HS-5 (cell line): ENCODE data around the gene PLOD2.

Source experiments
- DNase-seq: peaks from one replicate; pipeline ENCODE4 v3.0.0-alpha.2; 2012; ENCODE audit warnings: low read depth

PLOD2 gene

DNA sequence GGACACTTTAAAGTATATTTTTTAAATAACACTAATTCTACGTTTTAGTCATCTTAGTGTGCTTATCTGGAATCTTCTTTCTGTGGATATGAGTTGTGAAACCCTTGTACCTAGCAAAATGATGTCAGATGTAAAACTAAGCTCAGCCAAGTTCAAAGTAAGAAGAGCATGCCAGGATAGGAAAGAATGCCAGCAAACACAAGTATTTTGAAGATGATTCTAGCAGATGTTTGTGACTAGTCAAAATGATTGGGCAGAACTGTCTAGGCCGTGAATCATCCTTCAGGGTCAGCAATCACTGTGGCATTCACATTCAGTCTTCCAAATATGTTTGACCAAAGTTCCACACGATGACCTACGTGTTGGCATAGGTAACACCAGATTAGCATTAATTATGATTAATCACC, 5.4 kb upstream of the PLOD2 start:
- peak; percentile 95 for DNase-seq

DNA sequence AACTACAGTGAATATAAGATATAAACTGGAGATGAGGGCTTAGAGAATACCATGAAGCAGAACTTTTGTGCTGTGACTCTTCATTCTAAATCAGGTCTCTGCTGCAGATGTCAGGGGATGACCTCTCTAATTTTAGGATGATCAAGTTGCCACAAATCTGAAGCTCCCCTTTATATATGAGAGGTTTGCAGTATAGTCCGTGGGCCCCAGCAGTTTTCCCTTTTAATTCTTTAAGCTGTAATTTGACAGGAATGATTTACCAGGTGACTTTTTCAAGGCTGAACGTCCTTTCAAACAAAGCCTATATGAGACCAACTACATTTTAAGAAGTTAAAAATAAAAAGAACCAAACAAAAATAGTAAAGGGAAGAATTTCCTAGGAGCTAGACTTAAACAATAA, 4.9 kb upstream of the PLOD2 start:
- no peak for DNase-seq

DNA sequence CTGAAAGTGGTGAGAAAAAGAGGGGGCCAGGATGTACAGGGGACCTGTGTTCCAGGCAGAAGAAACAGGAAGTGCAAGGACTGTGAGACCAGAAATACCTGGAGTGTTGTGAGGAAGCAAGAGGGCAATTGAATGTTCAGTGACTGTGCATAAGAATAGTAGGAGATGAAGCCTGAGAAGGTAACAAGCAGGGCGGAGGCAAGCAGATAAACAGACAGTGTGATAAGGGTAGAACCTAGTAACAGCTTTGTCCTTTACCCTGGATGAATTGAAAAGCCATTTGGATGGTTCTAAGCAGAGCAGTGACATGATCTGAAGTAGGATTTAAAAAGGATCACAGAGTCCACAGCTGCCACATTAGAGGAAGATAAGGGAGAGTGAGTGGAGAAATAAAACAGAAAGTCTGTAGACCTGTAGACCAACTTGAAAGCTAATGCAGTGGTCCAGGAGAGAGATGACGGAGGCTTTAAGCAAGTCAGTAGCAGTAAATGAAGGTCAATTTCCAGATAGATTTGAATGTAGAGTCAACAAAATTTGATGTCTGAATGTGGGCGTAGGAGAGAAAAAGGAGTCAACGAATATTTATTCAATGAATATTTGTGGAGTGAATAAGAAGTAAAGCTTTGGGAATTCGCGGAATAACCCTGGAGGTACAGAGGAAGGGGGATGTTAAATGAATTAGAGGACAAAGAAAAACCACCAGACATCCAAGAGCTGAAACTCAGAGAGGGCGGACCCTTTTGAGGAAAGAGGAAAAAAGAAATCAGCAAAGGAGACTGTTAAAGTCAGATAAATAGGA, 4.2 kb upstream of the PLOD2 start:
- DNase-seq, result no peak

DNA sequence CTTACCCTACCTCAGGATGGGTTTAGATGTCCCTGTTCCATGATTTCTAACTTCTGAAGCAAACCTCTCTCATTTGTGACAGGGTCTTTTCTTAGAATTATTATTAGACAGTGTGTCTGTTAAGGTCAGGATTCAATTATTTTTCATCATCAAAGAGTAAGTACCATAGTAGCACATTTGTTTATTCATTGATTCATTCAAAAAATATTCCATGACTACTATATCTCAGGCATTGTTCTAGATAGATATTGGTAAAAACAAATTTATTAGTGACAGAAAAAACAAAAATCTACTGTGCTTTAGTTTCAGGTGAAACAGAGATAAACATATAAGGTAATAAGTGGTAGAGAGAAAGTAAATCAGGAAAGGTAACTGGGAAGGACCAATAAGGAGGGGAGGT, 3.5 kb upstream of the PLOD2 start:
- no peak for DNase-seq

DNA sequence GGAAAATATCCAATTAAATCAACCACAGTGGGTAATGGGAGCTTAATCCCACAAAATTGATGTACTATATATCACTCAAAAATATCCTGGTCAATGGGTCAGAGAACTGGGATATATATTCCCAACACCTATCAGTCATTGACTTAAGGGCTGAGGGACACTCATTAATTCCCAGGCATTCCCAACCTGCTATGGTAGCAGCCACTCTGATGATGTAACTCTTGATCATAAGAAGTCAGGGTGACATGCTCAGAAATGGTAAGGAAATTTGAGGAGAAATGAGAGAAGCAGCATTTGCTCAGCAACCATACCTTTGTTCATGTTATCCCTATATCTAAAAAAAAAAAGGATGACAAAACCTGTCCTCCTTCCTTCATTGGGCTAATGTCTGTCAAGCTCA, 3.1 kb upstream of the PLOD2 start:
- DNase-seq, result no peak

DNA sequence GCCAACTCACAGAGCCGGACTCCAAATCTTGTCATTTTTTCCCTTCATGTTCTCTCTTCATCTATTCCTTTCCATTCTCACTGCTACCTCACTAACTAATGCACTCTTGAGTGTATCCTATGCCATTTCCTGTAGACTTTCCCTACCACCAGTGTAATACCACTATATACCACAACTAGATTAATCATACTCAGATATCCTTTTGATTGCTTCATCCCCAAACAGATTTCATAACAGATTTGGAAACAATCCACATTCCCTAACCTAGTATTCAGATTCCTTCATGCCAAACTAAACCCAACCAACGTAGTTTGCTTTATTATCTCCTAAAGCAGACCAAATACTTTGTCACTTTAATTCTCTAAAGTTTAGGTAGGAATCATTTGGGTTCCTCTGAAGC, 2.6 kb upstream of the PLOD2 start:
- DNase-seq, result peak; percentile 98

DNA sequence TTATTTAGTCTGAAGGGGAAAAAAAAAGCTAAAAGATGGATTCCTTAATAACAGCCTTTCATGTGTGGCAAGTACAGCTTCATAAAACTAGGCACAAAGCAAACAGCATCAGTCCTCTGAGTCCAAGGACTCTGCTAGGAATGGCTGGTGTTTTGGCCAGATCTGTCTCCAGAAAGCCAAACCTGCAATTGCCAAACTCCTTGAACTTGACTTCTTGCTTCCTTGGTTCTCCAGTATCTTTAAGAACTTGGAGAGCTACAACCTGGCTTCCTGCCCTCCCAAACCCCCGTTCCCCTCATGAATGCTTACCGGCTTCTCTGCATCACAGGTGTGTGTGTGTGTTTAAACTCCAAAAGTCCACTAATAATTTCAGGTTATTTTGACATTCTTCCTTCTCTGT, 1.6 kb upstream of the PLOD2 start:
- no peak for DNase-seq

DNA sequence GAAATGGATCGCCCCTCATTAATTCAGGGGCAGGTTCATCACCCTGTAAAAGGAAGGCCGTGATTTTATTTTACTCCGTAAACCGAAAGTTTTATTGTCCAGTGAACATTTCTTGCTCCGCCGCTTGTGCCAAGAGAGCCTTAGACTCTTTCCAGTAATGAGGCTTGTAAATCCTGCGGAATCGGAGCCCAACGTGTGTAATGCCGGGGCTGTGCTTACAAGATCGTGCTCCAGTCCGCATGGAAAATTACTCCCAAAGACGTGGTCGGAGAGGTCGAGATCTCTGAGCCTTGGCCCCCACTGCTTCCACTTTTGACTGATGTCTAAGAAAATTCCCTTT, 649 bp upstream of the PLOD2 start:
- no peak for DNase-seq

DNA sequence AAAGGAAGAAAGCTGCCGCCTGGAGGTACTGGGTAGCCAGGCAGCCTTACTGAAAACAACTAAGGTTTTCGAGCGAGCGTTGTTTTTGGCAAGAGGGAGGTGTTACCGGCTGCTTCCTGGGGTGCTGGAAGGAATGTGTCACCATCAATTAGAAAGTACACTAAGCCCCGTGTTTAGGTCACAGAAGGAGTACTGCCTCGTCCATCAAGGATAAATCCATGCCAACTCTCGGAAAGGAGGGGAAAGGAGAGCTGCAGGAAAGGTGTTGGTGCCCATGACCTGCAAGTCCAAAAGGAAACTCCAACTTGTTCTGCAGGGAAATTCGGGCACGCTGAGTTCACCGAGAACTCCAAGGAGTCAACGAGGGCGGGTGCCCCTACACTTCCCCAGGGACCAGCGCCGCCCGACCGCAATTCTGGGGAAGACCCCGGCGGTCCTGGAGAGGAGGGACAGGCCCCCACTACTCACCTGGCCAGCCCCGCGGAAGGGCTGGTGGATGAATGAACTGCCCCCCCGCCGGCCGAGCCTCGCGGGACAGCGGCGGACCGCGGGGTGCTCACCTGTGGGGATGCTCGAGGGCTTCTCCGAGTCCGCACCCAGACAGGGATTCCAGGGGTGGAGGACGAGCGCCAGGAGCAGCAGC, 542 bp downstream of the PLOD2 start:
- no peak for DNase-seq

DNA sequence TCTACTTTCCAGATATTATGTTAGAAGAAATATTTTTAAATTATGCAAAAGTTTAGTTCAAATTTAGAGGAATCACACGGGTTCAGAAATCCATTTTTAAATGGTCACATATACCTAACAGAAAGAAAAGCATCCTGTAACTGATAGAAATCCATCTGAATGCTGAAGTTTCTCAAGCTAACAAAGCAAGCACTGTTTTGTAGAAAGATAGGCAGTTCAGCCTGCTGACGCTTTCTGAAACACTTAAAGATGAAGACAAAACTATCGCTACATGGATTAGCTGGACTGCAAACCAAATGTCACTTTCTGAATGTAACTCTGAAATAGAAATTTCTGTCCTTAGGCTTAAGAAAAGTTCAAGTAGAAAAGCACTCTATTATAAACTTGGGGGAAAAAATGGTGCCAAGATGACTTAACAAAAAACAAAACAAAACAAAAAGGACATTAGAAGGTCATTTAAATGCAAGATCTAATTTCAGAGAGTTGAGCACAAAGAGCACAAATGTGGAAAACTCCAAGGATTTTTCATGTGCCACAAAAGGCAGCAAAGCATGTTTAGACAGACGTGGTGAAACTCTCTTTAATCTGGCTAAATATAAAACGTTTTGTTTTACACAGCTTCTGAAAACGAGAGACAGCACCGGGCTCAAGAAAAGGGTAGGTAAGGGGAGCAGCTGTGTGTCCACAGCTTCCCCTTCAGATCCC, 1.2 kb downstream of the PLOD2 start:
- DNase-seq, result no peak

DNA sequence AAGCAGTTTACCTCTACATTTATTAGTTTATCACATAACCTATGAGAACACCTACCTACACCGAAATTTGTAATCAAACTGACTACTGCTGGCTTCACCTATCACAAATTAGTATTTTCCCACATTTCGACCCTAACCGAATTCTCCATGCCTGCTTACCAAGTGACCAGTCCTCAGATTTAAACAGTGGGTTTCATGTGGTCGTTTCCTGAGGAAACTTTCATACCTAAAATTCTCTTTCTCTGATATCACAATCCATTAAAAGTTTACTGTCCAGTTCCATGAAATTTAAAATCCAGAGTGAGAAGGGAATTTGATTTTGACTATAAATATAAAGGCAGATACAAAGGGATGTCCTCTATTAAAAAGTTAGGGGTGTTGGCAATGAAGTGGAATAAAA, 1.9 kb downstream of the PLOD2 start:
- DNase-seq, result no peak

DNA sequence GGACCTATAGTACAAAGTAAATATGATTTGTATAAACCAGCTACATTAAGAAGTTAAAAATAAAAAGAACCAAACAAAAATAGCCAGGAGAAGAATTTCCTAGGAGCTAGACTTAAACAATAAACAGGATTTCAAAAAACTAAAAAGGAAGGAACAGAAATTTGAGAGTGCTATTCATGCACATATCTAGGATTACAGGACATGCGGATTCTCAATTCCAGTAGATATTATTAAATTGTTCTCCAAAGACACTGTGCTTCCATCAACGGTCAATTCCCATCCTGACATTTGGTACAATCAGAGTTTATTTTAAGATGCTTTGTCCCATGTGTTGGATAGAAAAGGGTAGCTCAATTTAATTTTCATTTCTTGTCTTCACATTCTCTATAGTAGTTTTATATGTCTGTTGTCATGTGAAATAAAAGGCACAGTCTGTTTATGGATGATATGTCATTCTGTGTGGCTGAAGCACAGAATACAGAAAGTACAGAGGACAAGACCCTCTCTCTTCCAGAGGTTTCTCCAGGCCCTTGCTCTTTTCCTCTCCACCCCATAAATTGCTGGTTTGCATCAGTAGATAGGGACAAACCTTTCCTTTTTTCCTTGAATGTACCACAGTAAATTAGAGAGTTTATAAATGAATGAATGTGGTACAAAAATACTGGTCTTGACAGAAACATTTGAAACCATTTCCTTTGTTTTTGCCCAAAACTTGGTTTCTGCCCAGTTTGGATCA, 3.5 kb downstream of the PLOD2 start:
- no peak for DNase-seq

DNA sequence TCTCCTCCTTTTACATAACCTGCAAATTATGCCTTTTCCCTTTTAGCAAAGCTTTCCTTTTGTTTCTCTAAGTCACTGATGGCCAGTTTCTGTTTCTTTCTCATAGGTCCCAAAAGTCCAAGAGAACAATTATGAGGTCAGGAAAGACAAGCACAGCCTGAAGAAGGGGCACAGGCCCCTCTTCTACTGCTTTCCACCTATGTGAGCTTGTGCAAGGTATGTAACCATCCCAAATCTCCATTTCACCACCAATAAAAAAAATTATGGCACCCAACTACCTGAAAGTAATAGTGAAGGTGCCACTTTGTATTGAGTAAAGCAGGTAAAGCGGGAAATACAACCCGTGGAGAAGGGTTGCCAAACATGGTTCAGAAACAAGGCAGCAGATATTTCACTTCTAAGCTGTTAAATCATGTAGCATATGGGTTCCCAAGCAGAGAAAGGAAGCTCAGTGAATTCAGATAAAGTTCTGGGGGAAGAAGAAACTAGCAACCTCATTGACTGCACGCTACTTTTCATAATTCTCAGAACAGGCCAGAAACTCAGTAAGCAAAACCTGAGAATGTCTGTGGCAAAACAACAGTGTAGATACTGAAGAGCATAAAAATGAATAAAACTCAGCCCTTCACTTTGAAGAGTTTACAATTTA, 4.2 kb downstream of the PLOD2 start:
- no peak for DNase-seq

DNA sequence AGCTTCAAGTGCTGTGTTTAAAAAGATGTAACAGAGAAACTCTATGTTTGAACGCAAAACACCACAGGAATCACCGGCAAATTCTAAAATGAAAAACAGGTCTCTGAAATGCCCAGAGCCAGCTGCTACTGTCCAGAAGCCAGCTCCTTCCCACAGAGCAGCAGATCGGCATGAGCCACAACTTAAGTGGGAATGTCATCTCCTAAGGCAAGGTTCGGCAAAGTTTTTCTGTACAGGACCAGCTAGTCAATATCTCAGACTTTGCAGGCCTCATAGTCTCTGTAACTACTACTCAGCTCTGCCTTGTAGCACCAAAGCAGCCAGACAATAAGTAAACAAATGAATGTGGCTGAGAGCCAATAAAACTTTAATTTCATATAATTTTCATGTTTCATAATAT, 4.9 kb downstream of the PLOD2 start:
- DNase-seq, result no peak

DNA sequence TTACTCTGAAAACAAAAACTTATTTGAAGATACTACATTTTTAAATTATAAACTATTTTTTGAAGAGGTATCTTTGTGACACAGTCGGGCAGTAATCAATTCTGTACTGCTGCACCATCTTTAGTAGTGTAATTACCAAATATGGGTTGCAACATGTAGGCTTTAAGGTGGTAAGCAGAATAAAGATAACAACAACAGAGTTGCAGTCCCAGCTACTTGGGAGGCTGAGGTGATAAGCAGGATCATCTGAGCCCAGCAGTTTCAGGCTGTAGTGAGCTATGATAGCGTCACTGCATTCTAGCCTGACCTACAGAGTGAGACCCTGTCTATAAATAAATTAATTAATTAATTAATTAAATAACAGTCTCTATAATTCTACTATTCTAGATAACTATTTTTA, 6.0 kb downstream of the PLOD2 start:
- no peak for DNase-seq

DNA sequence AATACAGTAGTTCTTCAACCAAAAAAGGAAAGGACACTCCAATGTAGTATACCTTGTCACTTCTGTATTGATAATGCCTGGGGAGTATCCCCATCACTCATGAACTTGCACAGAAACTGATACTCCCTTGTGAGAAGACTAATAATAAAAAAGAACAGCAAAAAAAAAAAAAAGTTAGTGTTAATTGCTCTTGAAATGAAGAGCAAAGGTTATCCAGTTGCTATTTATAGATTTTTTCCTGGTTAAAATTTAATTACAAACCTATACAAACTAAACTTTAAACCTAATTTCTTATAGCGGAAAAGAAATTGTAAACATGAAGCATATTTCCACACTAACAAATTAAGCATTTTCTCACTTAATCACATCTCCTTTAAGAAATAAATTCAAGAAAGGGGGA, 6.7 kb downstream of the PLOD2 start:
- no peak for DNase-seq

DNA sequence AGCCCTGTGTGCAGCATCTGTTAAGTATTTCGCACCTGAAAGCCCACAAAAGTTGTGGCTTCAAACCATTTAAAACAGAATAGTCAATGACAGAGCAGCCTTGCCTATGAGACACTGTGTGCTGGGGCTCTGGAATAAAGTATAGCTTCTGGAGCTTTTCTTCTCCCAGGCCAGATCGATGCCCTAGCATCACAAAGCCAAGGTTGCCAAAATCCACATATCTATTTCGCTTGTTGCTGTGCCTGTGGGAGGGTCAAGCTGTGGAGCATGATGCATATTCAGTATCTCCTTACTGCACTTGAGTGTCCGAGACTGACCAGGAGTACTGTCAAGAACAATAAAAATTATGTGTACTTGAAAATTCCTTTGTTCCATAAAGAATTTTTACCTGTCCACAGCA, 7.6 kb downstream of the PLOD2 start:
- no peak for DNase-seq

DNA sequence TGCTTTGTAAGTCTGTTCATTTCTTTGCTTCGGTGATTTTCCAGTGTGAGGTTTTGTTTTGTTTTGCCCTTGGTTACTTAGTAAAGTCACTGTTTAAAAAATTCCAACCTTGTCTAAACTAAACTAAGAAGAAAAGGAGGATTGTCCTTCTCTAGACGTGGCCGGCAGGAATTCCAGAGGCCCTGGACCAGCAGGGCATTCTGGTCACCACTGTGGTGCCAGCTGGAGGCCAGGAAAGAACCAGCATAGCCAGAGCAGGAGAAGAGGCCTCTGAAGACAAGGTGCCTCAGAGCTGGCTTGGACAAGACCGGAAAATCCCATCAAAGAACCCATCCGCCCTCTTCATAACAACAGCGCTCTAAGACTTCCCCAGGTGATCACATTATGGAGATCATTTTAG, 8.2 kb downstream of the PLOD2 start:
- no peak for DNase-seq

DNA sequence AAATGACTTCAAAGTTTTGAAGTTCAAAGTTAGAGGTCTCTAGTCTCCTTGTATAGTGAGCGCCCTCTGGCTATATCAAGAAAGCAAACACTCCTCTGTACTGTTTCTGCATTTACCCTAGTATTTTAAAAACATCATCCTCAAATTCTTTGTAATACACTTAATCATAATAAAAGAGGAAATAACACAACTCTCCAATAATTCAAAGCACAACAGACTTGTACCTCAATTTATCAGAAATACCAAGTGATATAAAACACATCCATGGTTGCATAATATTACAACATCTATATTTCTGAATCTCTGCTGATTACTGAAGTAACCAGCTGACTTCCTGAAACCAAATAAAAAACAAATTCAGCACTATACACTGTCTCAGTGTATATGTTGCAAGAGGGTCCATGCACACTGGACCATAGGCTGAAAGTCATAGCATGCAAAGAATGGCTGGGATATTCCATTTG, 12.5 kb downstream of the PLOD2 start:
- DNase-seq, result no peak

DNA sequence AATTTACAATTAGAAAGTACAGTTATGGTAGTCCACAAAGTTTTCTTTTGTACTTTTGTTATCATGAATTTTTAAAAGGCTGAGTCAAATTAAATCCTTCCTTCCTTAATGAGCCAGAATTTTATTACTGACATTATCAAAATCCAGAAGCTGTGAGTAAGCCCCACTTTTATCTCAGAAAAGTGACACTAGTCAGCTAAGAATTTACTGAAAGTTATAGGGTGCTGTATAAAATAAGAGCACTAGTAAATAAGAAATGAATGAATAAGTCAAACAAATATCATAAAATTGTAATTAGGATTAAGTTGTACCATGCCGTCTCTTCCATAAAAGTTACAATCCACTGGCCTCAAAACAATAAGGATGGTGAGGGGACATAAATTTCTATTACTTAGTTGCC, 15.3 kb downstream of the PLOD2 start:
- no peak for DNase-seq

DNA sequence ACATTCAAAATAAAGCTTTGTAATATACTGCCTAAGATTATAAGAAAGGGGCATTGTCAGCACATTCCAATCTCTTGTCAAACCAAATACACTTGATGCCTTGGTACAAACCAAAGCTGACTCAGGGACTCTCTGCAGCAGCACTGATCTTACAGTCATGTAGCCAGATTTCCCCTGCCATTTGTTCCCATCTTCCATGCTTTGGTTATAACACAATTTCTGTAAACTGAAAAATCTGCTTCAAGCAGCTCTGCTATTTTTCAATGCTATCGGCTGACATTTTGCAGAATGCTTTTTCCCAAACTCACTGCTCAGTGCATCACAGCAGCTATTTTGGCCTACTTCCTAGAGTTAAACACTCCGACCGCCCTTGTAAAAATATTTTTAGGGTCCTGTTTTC, 18.2 kb downstream of the PLOD2 start:
- DNase-seq, result no peak

DNA sequence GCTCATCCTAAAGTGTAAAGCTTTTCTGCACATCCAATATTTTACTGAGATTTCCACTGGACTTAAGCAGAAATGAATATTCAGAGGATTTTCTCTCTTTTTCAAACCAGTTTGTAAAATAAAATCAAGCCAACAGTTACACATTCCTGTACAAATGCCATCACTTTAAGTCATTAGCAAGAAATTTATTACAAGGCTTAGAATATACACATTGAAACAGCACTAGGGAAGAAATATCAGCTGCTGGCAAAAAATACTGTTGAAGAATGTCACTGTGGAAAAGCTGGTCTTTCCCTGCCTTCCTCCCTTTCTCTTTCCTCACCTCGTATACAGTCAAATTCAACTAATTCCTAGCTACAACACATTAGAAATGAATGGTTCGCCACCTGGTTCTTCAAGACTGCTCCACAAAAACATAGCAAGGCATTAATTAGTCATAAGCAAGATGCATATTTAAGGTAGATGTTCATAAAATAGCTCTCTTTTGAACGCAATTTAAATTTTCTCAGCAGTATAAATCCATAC, 21.3 kb downstream of the PLOD2 start:
- DNase-seq, result no peak
